ENCODE measurements around the gene CCNJL.
"Not testable (repeated sequence)": the region's sequence is repeated elsewhere in the genome, so short reads cannot be mapped to it uniquely, and the experiment has no call there.

CCNJL gene

DNA sequence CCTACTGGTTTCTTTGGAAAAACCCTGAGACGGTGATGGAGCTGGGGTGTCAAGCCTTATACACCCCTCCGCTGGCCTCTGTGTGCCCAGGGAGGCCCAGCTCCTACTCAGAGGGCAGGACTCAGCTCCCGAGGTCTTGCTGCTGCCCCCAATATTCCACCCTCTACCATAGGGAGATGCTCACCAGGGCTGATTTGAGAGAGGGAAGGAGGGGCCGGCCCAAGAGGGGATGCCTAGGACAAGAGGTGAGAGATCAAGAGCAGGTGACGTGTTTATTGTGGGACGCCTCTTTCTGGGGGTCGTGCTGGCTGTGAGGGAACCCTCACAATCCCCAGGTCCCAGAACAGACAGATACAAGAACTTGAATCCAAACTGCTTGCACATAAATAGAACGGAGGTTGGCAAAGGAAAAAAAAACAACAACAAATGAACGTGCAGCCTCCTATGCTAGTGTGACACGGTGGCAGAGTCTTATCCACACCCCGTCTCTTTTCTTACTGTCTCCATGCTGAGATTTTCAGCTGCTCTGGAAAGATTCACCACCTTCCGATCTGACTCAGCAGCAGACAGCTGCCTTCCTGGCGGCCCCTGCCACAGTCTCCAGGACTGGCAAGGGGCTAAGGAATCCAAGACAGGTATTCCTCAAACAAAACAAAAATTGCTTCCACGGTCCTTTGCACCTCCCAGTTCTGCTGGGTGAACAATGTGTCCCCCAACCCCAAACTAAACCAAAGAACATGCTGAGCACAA, 60.8 kb downstream of the CCNJL start:
- CTCF ChIA-PET = no interaction called here

DNA sequence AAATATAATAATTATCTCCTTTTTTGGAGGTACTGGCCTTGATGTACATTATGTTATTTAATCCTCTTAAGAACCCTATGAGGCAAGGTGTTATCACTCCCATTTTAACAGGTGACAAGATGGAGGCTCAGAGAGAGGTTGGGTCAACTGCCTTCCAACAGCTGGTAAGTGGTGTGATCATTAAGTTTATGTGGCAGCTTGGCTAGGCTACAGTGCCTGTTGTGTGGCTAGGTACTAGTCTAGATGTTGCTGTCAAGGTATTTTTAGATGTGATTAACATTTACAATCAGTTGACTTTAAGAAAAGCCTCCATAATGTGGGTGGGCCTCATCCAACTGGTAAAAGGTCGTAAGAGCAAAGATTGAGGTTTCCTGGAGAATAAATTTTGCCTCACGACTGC, 61.5 kb downstream of the CCNJL start:
- Mint-ChIP-seq H3K27me3 (peaks cover 5% of the 10 kb centered on the region), H3K36me3 (no peaks in the 10 kb centered on the region), H3K27ac (no peak overlapping the region), H3K4me1 (no peaks in the 10 kb centered on the region), H3K9me3 (no peaks in the 10 kb centered on the region), H3K4me3 (no peak overlapping the region)
- CTCF ChIA-PET = no interaction called here
- no peak for DNase-seq

More for the DNA sequence above, 60.8 kb downstream of the CCNJL start:
- no peaks in the 10 kb centered on the region for H3K4me1 Mint-ChIP-seq
- DNase-seq = no peak
- no peak overlapping the region for H3K27ac Mint-ChIP-seq
- H3K36me3 Mint-ChIP-seq = no peaks in the 10 kb centered on the region
- no peak overlapping the region for H3K4me3 Mint-ChIP-seq
- no peaks in the 10 kb centered on the region for H3K9me3 Mint-ChIP-seq
- peaks cover 5% of the 10 kb centered on the region for H3K27me3 Mint-ChIP-seq

DNA sequence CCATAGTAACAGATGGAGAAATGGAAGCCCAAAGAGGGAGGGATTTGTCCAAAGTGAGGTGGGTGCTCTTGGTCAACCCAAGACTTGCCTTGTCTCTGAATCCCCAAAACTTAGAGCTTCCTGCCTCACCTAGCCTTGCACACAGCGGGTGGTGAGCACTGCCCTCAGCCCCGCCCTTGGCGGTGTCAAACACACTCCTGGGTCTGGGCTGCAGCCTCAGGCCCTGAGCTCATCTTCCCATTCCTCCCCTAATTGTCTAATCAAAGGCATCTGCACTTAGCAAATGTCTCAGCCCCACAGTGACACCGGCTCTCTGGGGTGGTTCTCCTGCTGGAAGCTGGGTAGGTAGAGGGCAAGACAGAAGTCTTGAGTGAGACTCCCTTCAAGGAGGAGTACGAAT, 62.1 kb downstream of the CCNJL start:
- H3K27me3 Mint-ChIP-seq = peaks cover 5% of the 10 kb centered on the region
- no peak for DNase-seq
- no peaks in the 10 kb centered on the region for H3K9me3 Mint-ChIP-seq
- CTCF ChIA-PET = interaction anchor here (1.2 kb wide), 1 partner anchor 52 kb away, joined by 3 read pairs; no protein-coding TSS in a partner anchor
- no peaks in the 10 kb centered on the region for H3K4me1 Mint-ChIP-seq
- no peak overlapping the region for H3K27ac Mint-ChIP-seq
- no peak overlapping the region for H3K4me3 Mint-ChIP-seq
- H3K36me3 Mint-ChIP-seq = no peaks in the 10 kb centered on the region

DNA sequence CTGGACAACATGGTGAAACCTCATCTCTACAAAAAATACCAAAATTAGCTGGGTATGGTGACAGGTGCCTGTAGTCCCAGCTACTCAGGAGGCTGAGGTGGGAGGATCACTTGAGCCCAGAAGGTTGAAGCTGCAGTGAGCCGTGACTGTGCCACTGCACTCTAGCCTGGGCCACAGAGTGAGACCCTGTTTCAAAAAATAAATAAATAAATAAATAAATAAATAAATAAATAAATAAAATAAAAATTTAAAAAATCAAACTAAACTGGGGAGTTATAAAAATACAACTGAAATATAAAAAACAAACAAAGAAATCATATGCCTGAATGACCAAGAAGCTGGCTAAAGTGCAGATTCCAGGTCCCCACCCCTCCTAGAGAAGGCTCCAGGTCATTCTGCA, 62.8 kb downstream of the CCNJL start:
- H3K27me3 Mint-ChIP-seq, H3K4me3 Mint-ChIP-seq, H3K4me1 Mint-ChIP-seq, H3K36me3 Mint-ChIP-seq, DNase-seq, H3K27ac Mint-ChIP-seq, H3K9me3 Mint-ChIP-seq: not testable (repeated sequence)
- CTCF ChIA-PET = interaction anchor here (1.2 kb wide), 1 partner anchor 52 kb away, joined by 3 read pairs; no protein-coding TSS in a partner anchor

DNA sequence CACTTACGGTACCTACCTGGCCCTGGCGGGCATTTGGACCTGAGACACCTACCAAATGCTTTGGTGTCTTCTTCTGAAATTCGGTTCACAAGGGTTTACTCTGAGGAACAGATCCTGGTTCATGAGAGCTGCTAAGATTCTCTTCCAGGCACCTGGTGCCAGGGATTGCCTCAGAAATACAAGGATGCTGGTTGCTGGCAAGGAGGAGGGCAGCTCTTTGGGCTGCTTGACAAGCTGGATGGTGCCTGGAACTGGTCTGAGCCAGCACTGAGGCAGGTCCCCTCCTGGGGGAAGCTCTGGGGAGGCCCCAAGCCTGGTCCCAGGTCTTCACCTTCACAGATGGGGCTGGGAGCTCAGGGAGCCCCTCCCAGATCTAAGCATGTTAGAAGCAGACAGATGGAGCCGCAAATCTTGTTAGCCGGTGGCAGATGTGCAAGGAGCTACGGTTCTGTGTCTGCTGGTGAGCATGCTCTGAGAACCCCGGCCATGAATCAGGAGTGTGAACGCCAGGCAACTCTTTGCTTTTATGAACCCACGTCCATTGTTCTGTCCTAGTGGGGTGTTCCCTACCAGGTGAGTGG, 66.8 kb downstream of the CCNJL start:
- Mint-ChIP-seq H3K27ac (no peak overlapping the region), H3K4me1 (no peaks in the 10 kb centered on the region), H3K36me3 (no peaks in the 10 kb centered on the region), H3K9me3 (no peaks in the 10 kb centered on the region), H3K4me3 (no peak overlapping the region), H3K27me3 (peaks cover 5% of the 10 kb centered on the region)
- DNase-seq = no peak
- CTCF ChIA-PET = no interaction called here

DNA sequence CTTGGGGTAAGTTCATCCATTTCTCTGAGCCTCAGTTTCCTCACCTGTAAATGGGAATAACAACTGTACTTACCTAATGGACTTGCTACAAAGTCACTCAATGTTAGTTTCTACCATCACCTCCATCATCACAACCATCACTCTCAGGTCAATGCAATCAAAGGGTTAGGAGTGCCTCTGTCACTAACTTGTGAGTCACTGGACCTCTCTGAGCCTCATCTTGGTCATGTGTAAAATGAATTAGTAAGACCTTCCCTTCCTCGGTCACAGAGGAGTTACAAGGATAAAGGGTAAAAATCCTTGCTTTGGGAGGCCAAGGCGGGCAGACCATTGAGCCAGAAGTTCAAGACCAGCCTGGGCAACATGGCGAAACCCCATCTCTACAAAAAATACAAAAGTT, 70.2 kb downstream of the CCNJL start:
- Mint-ChIP-seq H3K9me3 (no peaks in the 10 kb centered on the region), H3K36me3 (no peaks in the 10 kb centered on the region), H3K4me1 (no peaks in the 10 kb centered on the region), H3K4me3 (no peak overlapping the region), H3K27ac (no peak overlapping the region), H3K27me3 (no peaks in the 10 kb centered on the region)
- DNase-seq = no peak
- CTCF ChIA-PET = no interaction called here

DNA sequence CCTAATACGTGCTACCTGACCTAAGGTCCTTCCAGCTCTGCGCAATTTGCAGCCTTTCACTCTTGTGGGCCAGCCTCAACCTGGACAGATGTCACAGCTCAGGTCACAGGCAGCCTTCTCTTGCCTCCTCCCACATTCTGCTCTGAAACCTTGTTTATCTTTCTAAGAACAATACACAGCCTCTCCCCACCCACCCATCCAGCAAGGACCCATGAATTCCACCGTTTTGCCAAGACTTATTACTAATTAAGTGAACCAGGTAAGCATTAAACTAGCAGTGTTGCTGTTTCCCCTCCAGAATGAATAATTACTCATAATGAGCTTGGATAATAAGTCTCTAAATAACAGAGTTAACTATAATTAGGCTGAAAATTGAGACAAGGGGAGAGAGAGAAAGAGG, 72.0 kb downstream of the CCNJL start:
- Mint-ChIP-seq H3K27me3 (no peaks in the 10 kb centered on the region), H3K9me3 (no peaks in the 10 kb centered on the region), H3K4me1 (no peaks in the 10 kb centered on the region), H3K27ac (no peak overlapping the region), H3K36me3 (no peaks in the 10 kb centered on the region), H3K4me3 (no peak overlapping the region)
- CTCF ChIA-PET = interaction anchor here (1.2 kb wide), 1 partner anchor 42 kb away, joined by 3 read pairs; no protein-coding TSS in a partner anchor
- DNase-seq = no peak

DNA sequence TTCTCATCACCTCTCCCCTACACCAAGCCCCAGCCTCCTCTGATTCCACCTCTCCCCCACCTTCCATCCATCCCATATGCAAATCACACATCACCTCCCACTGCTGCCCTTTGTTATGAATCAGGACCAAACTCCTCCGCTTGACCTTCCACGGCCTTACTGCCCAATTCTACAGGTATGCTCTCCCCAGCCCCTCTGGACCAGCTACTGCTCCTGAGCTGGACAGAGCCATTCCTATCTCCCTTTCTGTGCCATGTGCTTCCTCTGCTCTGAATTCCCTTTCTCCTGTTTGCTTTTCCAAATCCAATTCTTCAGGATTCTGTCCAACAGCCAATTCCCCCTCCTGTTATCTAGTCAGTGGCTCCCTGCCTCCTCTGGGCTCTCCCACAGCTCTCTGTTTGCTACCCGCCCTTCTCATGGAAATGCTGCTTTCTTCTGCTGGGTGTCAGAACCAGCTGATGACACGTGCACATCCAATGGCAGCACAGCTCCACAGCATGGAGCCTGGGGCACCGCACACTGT, 74.7 kb downstream of the CCNJL start:
- H3K27ac Mint-ChIP-seq = no peak overlapping the region
- no peaks in the 10 kb centered on the region for H3K4me1 Mint-ChIP-seq
- no peaks in the 10 kb centered on the region for H3K27me3 Mint-ChIP-seq
- H3K36me3 Mint-ChIP-seq = no peaks in the 10 kb centered on the region
- CTCF ChIA-PET = no interaction called here
- H3K9me3 Mint-ChIP-seq = no peaks in the 10 kb centered on the region
- no peak for DNase-seq
- H3K4me3 Mint-ChIP-seq = no peak overlapping the region

DNA sequence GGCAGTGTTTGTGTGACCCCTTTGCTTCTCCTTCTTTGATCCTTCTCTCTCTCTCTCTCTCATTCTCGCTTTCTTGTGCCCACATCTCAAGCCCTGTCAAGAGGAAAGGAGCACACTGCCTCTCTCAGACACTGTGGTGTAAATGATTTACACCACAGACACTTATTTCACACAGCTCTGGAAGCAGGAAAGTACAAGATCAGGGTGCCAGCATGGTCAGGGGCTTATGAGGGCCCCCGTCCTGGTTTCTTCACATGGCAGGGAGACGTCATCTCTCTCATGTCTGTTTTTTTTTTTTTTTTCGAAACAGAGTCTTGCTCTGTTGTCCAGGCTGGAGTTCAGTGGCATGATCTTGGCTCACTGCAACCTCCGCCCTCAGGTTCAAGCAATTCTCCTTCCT, 76.6 kb downstream of the CCNJL start:
- Mint-ChIP-seq H3K36me3 (no peaks in the 10 kb centered on the region), H3K27ac (no peak overlapping the region), H3K27me3 (no peaks in the 10 kb centered on the region), H3K4me3 (no peak overlapping the region), H3K4me1 (no peaks in the 10 kb centered on the region), H3K9me3 (no peaks in the 10 kb centered on the region)
- no peak for DNase-seq
- CTCF ChIA-PET = no interaction called here

DNA sequence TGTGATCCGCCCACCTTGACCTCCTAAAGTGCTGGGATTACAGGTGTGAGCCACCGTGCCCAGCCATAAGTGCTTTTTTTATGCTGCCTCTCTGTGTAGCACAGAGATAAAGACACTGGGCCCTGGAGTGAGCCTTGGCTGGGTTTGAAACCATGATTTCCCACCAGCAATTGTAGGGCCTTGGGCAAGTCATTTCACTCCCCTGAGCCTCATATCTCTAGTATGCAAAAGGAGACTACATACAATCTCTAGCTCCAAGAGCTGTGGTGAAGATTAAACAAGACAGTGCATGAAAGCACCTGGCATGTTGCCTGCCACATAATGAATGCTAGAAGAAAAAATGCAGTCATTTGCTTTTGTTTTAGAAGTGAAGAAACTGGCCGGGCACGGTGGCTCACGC, 79.1 kb downstream of the CCNJL start:
- no peak for DNase-seq
- H3K27me3 Mint-ChIP-seq = peaks cover 7% of the 10 kb centered on the region

DNA sequence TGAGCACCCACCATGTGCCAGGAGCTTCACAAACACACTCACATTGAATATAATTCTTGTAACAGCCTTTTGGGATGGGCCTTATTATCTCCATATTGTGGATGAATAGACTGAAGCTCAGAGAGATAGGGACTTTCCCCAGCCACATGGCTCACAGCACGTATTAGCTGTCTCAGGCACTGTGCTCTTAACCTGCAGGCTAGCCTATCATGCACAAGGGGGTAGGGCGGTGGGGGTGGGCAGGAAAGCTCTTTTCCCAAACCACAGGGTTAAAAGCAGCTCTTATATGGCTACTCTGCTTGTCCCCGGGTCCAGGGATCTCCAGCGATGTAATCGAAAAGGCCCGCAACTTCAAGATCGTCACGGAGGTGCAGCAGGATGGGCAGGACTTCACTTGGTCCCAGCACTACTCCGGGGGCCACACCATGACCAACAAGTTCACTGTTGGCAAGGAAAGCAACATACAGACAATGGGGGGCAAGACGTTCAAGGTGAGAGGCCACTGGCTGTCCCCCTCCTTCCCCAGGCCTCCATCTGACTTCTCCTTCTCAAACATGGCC, 80.5 kb downstream of the CCNJL start:
- Mint-ChIP-seq H3K36me3 (no peaks in the 10 kb centered on the region), H3K4me3 (no peak overlapping the region), H3K4me1 (no peaks in the 10 kb centered on the region), H3K27me3 (peaks cover 7% of the 10 kb centered on the region), H3K9me3 (no peaks in the 10 kb centered on the region), H3K27ac (no peak overlapping the region)
- CTCF ChIA-PET = no interaction called here
- no peak for DNase-seq

More for the DNA sequence above, 79.1 kb downstream of the CCNJL start:
- Mint-ChIP-seq H3K27ac (no peak overlapping the region), H3K4me3 (no peak overlapping the region), H3K36me3 (no peaks in the 10 kb centered on the region), H3K4me1 (no peaks in the 10 kb centered on the region), H3K9me3 (no peaks in the 10 kb centered on the region)
- CTCF ChIA-PET = interaction anchor here (0.8 kb wide), 1 partner anchor 158 kb away, joined by 3 read pairs; no protein-coding TSS in a partner anchor

DNA sequence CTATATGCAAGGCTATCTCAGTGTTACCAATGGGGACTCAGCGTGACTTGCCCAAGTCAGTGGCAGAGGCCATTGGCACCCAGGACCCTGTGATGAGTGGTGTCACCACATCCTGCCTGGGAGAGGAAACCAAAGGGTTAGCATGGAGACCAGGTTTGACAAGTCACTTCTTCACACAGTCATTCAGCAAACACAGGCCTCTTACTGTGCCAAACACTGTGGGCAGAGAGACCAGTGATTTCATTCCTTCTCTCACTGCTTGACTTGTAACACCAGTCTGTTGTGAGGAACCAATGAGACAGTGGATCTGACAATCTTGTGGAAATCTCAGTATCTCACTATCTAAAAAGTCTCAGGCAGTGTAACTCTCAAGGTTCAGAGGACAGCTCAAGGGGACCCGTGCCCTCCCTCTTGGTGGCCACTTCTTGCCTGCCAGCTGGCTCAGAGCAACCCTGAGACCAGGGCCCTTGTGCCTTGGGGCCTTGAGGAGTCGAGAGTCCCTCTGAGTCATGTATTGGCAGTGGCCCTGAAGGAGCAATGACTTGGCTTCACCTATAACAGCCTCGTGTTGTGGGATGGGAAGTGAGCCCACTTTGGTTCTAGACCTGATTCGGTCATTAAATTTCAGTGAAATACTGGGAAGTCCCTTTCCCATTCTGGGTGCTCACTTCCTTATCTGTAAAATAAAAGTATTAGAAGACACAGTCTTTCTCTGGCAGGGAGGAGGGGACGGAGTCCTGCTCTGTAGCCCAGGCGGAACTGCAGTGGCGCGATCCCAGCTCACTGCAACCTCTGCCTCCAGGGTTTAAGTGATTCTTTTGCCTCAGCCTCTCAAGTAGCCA, 81.5 kb downstream of the CCNJL start:
- no peak overlapping the region for H3K4me3 Mint-ChIP-seq
- CTCF ChIA-PET = no interaction called here

DNA sequence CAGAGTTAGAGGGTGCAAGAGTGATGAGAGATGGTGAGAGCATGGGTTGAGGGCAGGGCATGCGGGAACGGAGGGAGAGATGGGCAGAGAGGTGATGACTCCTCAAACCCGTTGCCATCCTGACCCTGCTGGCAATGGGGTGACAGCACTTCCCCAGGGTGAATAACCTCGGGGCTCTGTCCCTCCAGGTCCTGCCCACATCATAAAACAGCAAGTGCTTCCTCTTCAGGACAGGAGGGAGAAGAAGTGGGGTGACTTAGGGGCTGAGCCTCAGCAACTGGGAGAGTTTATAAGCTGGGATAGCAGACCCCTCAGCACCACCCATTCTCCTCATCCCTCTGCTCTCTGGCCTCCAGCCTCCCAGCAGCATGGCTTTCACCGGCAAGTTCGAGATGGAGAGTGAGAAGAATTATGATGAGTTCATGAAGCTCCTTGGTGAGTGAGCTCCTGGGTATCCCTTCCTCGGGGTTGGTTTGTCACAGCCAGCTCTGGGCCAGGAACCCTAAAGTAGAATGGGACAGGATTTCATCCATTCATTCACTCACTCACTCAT, 83.1 kb downstream of the CCNJL start, which contains the start of gene FABP6:
TSS of gene FABP6 (plus strand) at position 317 of the 553 bp plus-strand sequence. CDS start at position 369, 52 bp downstream.
- Mint-ChIP-seq H3K4me1 (no peaks in the 10 kb centered on the region), H3K27me3 (peaks cover 7% of the 10 kb centered on the region), H3K36me3 (no peaks in the 10 kb centered on the region), H3K4me3 (no peak within 1 kb of the TSS), H3K9me3 (no peaks in the 10 kb centered on the region), H3K27ac (no peak within 1 kb of the TSS)
- DNase-seq = no peak
- CTCF ChIA-PET = interaction anchor here (0.9 kb wide), 1 partner anchor 11 kb away, joined by 3 read pairs; no protein-coding TSS in a partner anchor

More for the DNA sequence above, 81.5 kb downstream of the CCNJL start:
- no peak overlapping the region for H3K27ac Mint-ChIP-seq
- H3K36me3 Mint-ChIP-seq = no peaks in the 10 kb centered on the region
- no peak for DNase-seq
- H3K9me3 Mint-ChIP-seq = no peaks in the 10 kb centered on the region
- peaks cover 7% of the 10 kb centered on the region for H3K27me3 Mint-ChIP-seq
- H3K4me1 Mint-ChIP-seq = no peaks in the 10 kb centered on the region

DNA sequence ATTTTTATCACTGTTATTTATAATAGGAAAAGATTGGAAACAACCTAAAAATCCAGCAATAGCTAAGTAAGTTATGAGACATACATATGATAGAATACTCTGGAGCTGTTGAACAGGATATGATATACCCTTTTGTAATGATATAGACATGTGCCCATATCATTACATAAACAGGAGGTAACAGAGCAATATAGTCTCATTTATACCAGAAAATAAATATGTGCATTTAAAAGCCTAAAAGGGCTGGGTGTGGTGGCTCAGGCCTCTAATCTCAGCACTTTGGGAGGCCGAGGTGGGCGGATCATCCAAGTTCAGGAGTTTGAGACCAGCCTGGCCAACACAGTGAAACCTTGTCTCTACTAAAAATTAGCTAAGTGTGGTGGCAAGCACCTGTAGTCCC, 85.4 kb downstream of the CCNJL start:
- H3K27me3 Mint-ChIP-seq = peaks cover 11% of the 10 kb centered on the region
- H3K9me3 Mint-ChIP-seq = no peaks in the 10 kb centered on the region
- CTCF ChIA-PET = no interaction called here
- no peak for DNase-seq
- H3K27ac Mint-ChIP-seq = no peak overlapping the region
- no peaks in the 10 kb centered on the region for H3K4me1 Mint-ChIP-seq
- H3K4me3 Mint-ChIP-seq = no peak overlapping the region
- no peaks in the 10 kb centered on the region for H3K36me3 Mint-ChIP-seq

Measured in activated naive CD4-positive, alpha-beta T cell treated with anti-CD3 and anti-CD28 coated beads, Interleukin-2, amount 10 ng/mL, durations not matched to agents 7 days and 5 days (primary cell).